GM12878 (cell line): ENCODE measurements around the gene CETN3. TPM values are rescaled to one million over a fixed set of nuclear protein-coding genes. Genes with fewer than 3 reads are reported as not detected.
A peak's percentile ranks its signal among the peaks of the same experiment; 100 is the strongest.

Experiments
- ATAC-seq: fragments of 200-7000 bp; cut with Tn5 transposase; 3 replicates; pipeline ENCODE4 v1.9.1; 2020; ENCODE audit warnings: mild to moderate bottlenecking, moderate library complexity
- BruUV-seq: library from RNA; stranded (reverse); fragments of 400-500 nt; replicated peaks from 2 replicates; lab custom pipeline; 2021; lab: Mats Ljungman, UMichigan
- CTCF ChIA-PET: fragments of 300-600 bp; sonication (Branson Sonifier 250); formaldehyde crosslinking; extraction: SDS; loops from one replicate; lab custom pipeline; 2021; ENCODE audit warnings: inconsistent platforms; lab: Yijun Ruan, JAX
- POLR2A ChIA-PET: fragments of 350-600 bp; formaldehyde crosslinking; extraction: SDS; loops from one replicate; lab custom pipeline; 2021; ENCODE audit warnings: inconsistent platforms; lab: Charles Lee
- RAD21 ChIA-PET: fragments of 300-600 bp; sonication (Branson Sonifier 250); formaldehyde crosslinking; loops from one replicate; lab custom pipeline; 2023; ENCODE audit warnings: antibody characterized with exemption; ENCODE audit not compliant: unreplicated experiment; lab: Charles Lee
- SMC1A ChIA-PET: fragments of 300-600 bp; sonication (Branson Sonifier 250); formaldehyde crosslinking; loops from one replicate; lab custom pipeline; 2023; ENCODE audit not compliant: unreplicated experiment, uncharacterized antibody; lab: Charles Lee
- DNase-seq: peaks from one replicate; pipeline ENCODE4 v3.0.0-alpha.2; 2011; ENCODE audit warnings: low read depth, low spot score
- FAIRE-seq: peaks from 3 replicates; lab custom pipeline; 2011; peaks lifted over from hg19 to GRCh38; lab: Jason Lieb, UNC
- H2AFZ ChIP-seq: 2 replicates; pipeline ENCODE4 v1.6.0; 2011; ENCODE audit warnings: low read depth, low read length, control low read depth; ENCODE audit not compliant: control insufficient read depth
- H3K27ac ChIP-seq: 2 replicates; pipeline ENCODE4 v1.5.1; 2011; ENCODE audit warnings: control low read depth; ENCODE audit not compliant: control insufficient read depth, insufficient read depth
- H3K27me3 ChIP-seq, 2 experiments: replicated peaks in 1 of 2; 2 replicates each; pipeline versions ENCODE4 v1.6.0 to v1.6.1; 2011; ENCODE audit warnings: low read length in 1 of 2; ENCODE audit not compliant: control insufficient read depth in 2 of 2, insufficient read depth in 2 of 2
- H3K36me3 ChIP-seq, 2 experiments: 2 replicates each; pipeline ENCODE4 v1.5.1; 2011; ENCODE audit warnings: low read length in 1 of 2; ENCODE audit not compliant: control insufficient read depth in 2 of 2, insufficient read depth in 2 of 2
- H3K4me1 ChIP-seq: 2 replicates; pipeline ENCODE4 v1.6.1; 2011; ENCODE audit warnings: mild to moderate bottlenecking, low read length, moderate library complexity, mixed read lengths; ENCODE audit not compliant: control insufficient read depth, insufficient read depth
- H3K4me2 ChIP-seq: 2 replicates; pipeline ENCODE4 v1.6.0; 2011; ENCODE audit warnings: control low read depth; ENCODE audit not compliant: control insufficient read depth, insufficient read depth
- H3K4me3 ChIP-seq: fragments of 200-600 bp; sonication (generic); 2 replicates; pipeline ENCODE4 v1.5.1; 2016
- H3K79me2 ChIP-seq: 2 replicates; pipeline ENCODE4 v1.6.0; 2011; ENCODE audit warnings: low read length; ENCODE audit not compliant: control insufficient read depth, insufficient read depth
- H3K9ac ChIP-seq: 2 replicates; pipeline ENCODE4 v1.8.0; 2011; ENCODE audit warnings: low read length, control low read depth, mixed read lengths; ENCODE audit not compliant: control insufficient read depth, insufficient read depth
- H3K9me3 ChIP-seq: replicated peaks from 3 replicates; pipeline ENCODE4 v1.5.1; 2011; ENCODE audit warnings: mild to moderate bottlenecking, low read length; ENCODE audit not compliant: control insufficient read depth, insufficient read depth
- H4K20me1 ChIP-seq: 2 replicates; pipeline ENCODE4 v1.6.0; 2011; ENCODE audit not compliant: control insufficient read depth, insufficient read depth
- BRCA1 ChIP-seq: IDR thresholded peaks from 2 replicates; pipeline ENCODE4 v1.6.1; 2011; ENCODE audit warnings: low read depth, low read length, improper control_type of control experiment
- CTCF ChIP-seq, 3 experiments: IDR thresholded peaks in 2 of 3; conservative IDR thresholded peaks in 1 of 3; 2 replicates each; pipeline ENCODE4 v1.5.1; 2011; ENCODE audit warnings: low read depth in 3 of 3, low read length in 3 of 3, mild to moderate bottlenecking in 3 of 3, control low read depth in 2 of 3, moderate library complexity in 2 of 3, inconsistent platforms in 1 of 3, mixed read lengths in 1 of 3; ENCODE audit not compliant: control insufficient read depth in 2 of 3, insufficient read depth in 1 of 3; ENCODE audit errors: extremely low read depth in 1 of 3
- EP300 ChIP-seq, 2 experiments: fragments of 150-350 bp in 1 of 2; IDR thresholded peaks; 2 replicates each; pipeline ENCODE4 v1.6.1; 2011 to 2012; ENCODE audit warnings: low read depth in 2 of 2, low read length in 2 of 2, borderline replicate concordance in 1 of 2, improper control_type of control experiment in 1 of 2, inconsistent platforms in 1 of 2; ENCODE audit not compliant: control insufficient read depth in 1 of 2
- IKZF1 ChIP-seq: fragments of 450-650 bp; conservative IDR thresholded peaks from 2 replicates; pipeline ENCODE4 v1.6.1; 2017; ENCODE audit warnings: antibody characterized with exemption, mild to moderate bottlenecking
- NFYB ChIP-seq: IDR thresholded peaks from 2 replicates; pipeline ENCODE4 v1.6.1; 2011; ENCODE audit warnings: low read depth, mild to moderate bottlenecking, low read length, improper control_type of control experiment, moderate library complexity; ENCODE audit not compliant: insufficient read depth
- NR2F1 ChIP-seq: fragments of 450-650 bp; conservative IDR thresholded peaks from 2 replicates; pipeline ENCODE4 v1.6.1; 2017; ENCODE audit warnings: mild to moderate bottlenecking
- PML ChIP-seq: IDR thresholded peaks from 2 replicates; pipeline ENCODE4 v1.6.1; 2012; ENCODE audit warnings: low read length, inconsistent platforms
- RAD21 ChIP-seq: IDR thresholded peaks from 2 replicates; pipeline ENCODE4 v1.6.1; 2011; ENCODE audit warnings: mild to moderate bottlenecking, low read depth, low read length, moderate library complexity; ENCODE audit not compliant: insufficient read depth
- SMC3 ChIP-seq: IDR thresholded peaks from 2 replicates; pipeline ENCODE4 v1.6.1; 2011; ENCODE audit warnings: low read length, improper control_type of control experiment, borderline replicate concordance
- WGBS: methylation state at CpG from one replicate; pipeline ENCODE4 v1.1.6; 2016; ENCODE audit warnings: low lambda C conversion rate; ENCODE audit not compliant: insufficient replicate concordance, insufficient coverage; ENCODE audit errors: missing lambda C conversion rate; 5-methylcytosine and 5-hydroxymethylcytosine counted together
- in situ Hi-C: fragments of 300-500 bp; cut with MboI; formaldehyde crosslinking; loops from 9 replicates; pipeline ENCODE4 v1.14.3; 2018; ENCODE audit warnings: mixed read lengths
- intact Hi-C: fragments of 100-400 bp; cut with micrococcal nuclease; formaldehyde crosslinking; loops from one replicate; pipeline ENCODE4 v1.14.2; 2022; ENCODE audit not compliant: unreplicated experiment
- polyA plus RNA-seq, 11 experiments: library from polyadenylated mRNA; depleted of rRNA in 4 of 11; unstranded in 6 of 11; stranded (reverse) in 5 of 11; fragments of >200 nt; fragmentation: Nextera tagmentation in 4 of 11; fragmentation: Illumina TruSeq in 1 of 11; extraction: Ambion mirVana in 4 of 11; extraction: Trizol in 1 of 11; gene quantifications; 1 replicate in 1 of 11; 2 replicates in 10 of 11; pipeline versions ENCODE4 v1.2.1 to v1.2.3, GENCODE V29; 2011 to 2016; ENCODE audit warnings: inconsistent platforms in 2 of 11, missing spikeins in 2 of 11, low read depth in 1 of 11
- total RNA-seq, 4 experiments: library from RNA; depleted of rRNA in 3 of 4; stranded (reverse); fragments of >200 nt in 3 of 4; fragmentation: Illumina TruSeq in 1 of 4; extraction: Trizol in 1 of 4; gene quantifications; 2 replicates each; pipeline versions ENCODE4 v1.2.1 to v1.2.3, GENCODE V29; 2013 to 2021

The CETN3 gene
- total and polyA plus RNA-seq, 10 of the 15 experiments (the other 5 are each of a cell fraction or from before 2014, with no cell fraction given) = 16.8 to 59.1 (median 51.8) TPM

- Histone ChIP-seq H4K20me1 (no peaks in the 10 kb centered on the region), H3K4me3 (no peak overlapping the region), H3K9ac (no peak overlapping the region), H2AFZ (no peak overlapping the region), H3K27ac (no peak overlapping the region), H3K27me3 (no peaks in the 10 kb centered on the region), H3K4me2 (no peak overlapping the region), H3K9me3 (no peaks in the 10 kb centered on the region; the same call in 2 of the 3 replicates), H3K4me1 (no peaks in the 10 kb centered on the region), H3K36me3 (peaks cover 0 to 4% of the 10 kb centered on the region in 2 experiments; a peak in 1 of 4 replicates), H3K79me2 (no peaks in the 10 kb centered on the region)
- intact Hi-C loops (loop anchor here (2.0 to 5.0 kb wide), 2 partner anchors 123 to 205 kb away; no protein-coding TSS in a partner anchor), in situ Hi-C loops (loop anchor here (10.0 kb wide), 1 partner anchor 113 kb away; no protein-coding TSS in a partner anchor)
- ChIA-PET RAD21 (interaction anchor here (0.7 to 2.1 kb wide), 9 partner anchors 9 to 1660 kb away, joined by 3 to 4 read pairs (median 3); no protein-coding TSS in a partner anchor), POLR2A (no interaction called here), CTCF (interaction anchor here (0.6 to 3.1 kb wide), 19 partner anchors 9 to 978 kb away, joined by 3 to 24 read pairs (median 3); partner anchors contain the start of gene LYSMD3), SMC1A (interaction anchor here (0.6 to 1.7 kb wide), 12 partner anchors 8 to 1658 kb away, joined by 3 to 7 read pairs (median 3); no protein-coding TSS in a partner anchor)
- FAIRE-seq (no peak), DNase-seq (no peak), ATAC-seq (no peak)
- no peak for TF ChIP-seq PML
- TF ChIP-seq BRCA1 = no peak
- no peak for TF ChIP-seq NR2F1
- no peak for TF ChIP-seq IKZF1
- no TSS peak for BruUV-seq
- WGBS = 53% methylated on average over 3 of the region's 3 CpGs
These were observed 22.0 kb downstream of the CETN3 start for GRCh38 chr5:90387508-90387907.

GRCh38 chr5:90386099-90386710 is 23.4 kb downstream of the CETN3 start:
- in situ Hi-C loops = loop anchor here (10.0 kb wide), 1 partner anchor 111 kb away; no protein-coding TSS in a partner anchor
- peak; percentile 72 for TF ChIP-seq RAD21
- TF ChIP-seq EP300 (IDR thresholded peaks at IDR 0.05; ENCODE audit: borderline replicate concordance in 1 of 2, control insufficient read depth in 1 of 2, low read depth in 2 of 2, low read length in 2 of 2) = no peak
- TF ChIP-seq SMC3 = peak; percentile 63; the same call in 1 of the 2 replicates
- no peak for TF ChIP-seq NFYB
- TF ChIP-seq CTCF (IDR thresholded peaks at IDR 0.05 in 2 of 3, conservative IDR thresholded peaks at IDR 0.05 in 1 of 3; ENCODE audit: control insufficient read depth in 2 of 3, extremely low read depth in 1 of 3, insufficient read depth in 1 of 3, low read depth in 3 of 3, low read length in 3 of 3) = peak in 2 of 3 experiments; percentile 30; a peak in 3 of 6 replicates
- H4K20me1 ChIP-seq = no peaks in the 10 kb centered on the region
- FAIRE-seq (peak; percentile 27), DNase-seq (no peak), ATAC-seq (peak; percentile 48; the same call in 1 of the 3 replicates)
- intact Hi-C loops = loop anchor here (2.0 to 5.0 kb wide), 2 partner anchors 121 to 204 kb away; no protein-coding TSS in a partner anchor
- H3K4me2 ChIP-seq = no peak overlapping the region
- SMC1A ChIA-PET = interaction anchor here (1.0 to 1.6 kb wide), 16 partner anchors 9 to 1657 kb away, joined by 3 to 7 read pairs (median 3); no protein-coding TSS in a partner anchor
- H3K36me3 ChIP-seq = no peaks in the 10 kb centered on the region
- POLR2A ChIA-PET = no interaction called here
- H3K4me1 ChIP-seq = no peaks in the 10 kb centered on the region
- CTCF ChIA-PET = interaction anchor here (0.6 to 3.1 kb wide), 21 partner anchors 9 to 1621 kb away, joined by 3 to 24 read pairs (median 4); no protein-coding TSS in a partner anchor
- 100% methylated on average over 1 of the region's 1 CpG for WGBS
- no peak overlapping the region for H3K27ac ChIP-seq
- H3K9me3 ChIP-seq = no peaks in the 10 kb centered on the region; the same call in 2 of the 3 replicates
- no peak overlapping the region for H3K9ac ChIP-seq
- H3K4me3 ChIP-seq = no peak overlapping the region
- H2AFZ ChIP-seq = no peak overlapping the region
- BruUV-seq = no TSS peak
- no peaks in the 10 kb centered on the region for H3K27me3 ChIP-seq
- RAD21 ChIA-PET = interaction anchor here (0.6 to 2.1 kb wide), 8 partner anchors 8 to 1506 kb away, joined by 3 to 9 read pairs (median 4); no protein-coding TSS in a partner anchor
- H3K79me2 ChIP-seq = no peaks in the 10 kb centered on the region
